ENCODE results near the gene PCP4. TPM values are rescaled to one million over a fixed set of nuclear protein-coding genes. Genes with fewer than 3 reads are reported as not detected.
A peak's percentile ranks its signal among the peaks of the same experiment; 100 is the strongest.

The PCP4 gene
- 10 to 100 TPM in 1 of 3 donors, 1 to 10 TPM in 2; 1.4 to 23.6 (median 3.9) TPM for total RNA-seq
- long read RNA-seq, donor 1, transcript PCP4-201 (3 exons, 660 nt), result major isoform, 13 of 16 reads
- long read RNA-seq, donor 1, partial matches to known transcripts, result 0 of 16 reads
- long read RNA-seq, donor 1, other reads (novel, unspliced or antisense), result 3 of 16 reads
- long read RNA-seq, donor 2, result 0 reads

DNA sequence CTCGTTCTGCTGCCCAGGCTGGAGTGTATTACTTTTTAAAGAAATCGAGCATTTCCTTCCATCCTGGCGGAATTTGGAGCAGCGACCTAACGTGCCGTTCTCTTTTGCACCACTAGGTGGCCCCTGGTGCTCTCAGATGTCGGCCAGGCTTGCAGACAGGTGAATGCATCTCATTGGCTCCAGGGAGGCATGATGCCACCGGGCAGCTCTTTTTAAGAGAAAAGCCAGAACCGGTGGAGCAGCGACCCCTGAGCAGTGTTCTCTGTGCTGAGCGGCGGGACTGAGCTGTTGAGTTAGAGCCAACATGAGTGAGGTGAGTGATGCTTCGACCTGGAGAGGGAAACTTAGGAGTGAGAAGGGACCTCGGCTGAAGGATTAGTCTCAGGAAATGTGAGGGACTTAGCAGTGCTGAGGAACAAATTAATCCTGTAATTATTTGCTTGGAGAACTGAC lies at the start of gene PCP4:
TSS of gene PCP4 (plus strand) at position 241 of the 453 bp plus-strand sequence. CDS start at position 305, 64 bp downstream.
- H3K4me3 ChIP-seq, result no peak within 1 kb of the TSS
- ATAC-seq (peak; percentile 82), DNase-seq (peak in 2 of 3 donors; percentile 66 to 73)
- intact Hi-C loops (cut with DNase I, micrococcal nuclease), result loop anchor here in 1 of 2 donors (5.0 kb wide), 1 partner anchor 255 kb away; no protein-coding TSS in a partner anchor
- H3K4me1 ChIP-seq (ENCODE audit: low read depth), result no peaks in the 10 kb centered on the region
- no peaks in the 10 kb centered on the region for H3K9me3 ChIP-seq
- TF ChIP-seq, protein P1, sequence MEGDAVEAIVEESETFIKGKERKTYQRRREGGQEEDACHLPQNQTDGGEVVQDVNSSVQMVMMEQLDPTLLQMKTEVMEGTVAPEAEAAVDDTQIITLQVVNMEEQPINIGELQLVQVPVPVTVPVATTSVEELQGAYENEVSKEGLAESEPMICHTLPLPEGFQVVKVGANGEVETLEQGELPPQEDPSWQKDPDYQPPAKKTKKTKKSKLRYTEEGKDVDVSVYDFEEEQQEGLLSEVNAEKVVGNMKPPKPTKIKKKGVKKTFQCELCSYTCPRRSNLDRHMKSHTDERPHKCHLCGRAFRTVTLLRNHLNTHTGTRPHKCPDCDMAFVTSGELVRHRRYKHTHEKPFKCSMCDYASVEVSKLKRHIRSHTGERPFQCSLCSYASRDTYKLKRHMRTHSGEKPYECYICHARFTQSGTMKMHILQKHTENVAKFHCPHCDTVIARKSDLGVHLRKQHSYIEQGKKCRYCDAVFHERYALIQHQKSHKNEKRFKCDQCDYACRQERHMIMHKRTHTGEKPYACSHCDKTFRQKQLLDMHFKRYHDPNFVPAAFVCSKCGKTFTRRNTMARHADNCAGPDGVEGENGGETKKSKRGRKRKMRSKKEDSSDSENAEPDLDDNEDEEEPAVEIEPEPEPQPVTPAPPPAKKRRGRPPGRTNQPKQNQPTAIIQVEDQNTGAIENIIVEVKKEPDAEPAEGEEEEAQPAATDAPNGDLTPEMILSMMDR (IDR thresholded peaks at IDR 0.05), result peak; percentile 66
- H3K36me3 ChIP-seq (ENCODE audit: low read depth), result no peaks in the 10 kb centered on the region

DNA sequence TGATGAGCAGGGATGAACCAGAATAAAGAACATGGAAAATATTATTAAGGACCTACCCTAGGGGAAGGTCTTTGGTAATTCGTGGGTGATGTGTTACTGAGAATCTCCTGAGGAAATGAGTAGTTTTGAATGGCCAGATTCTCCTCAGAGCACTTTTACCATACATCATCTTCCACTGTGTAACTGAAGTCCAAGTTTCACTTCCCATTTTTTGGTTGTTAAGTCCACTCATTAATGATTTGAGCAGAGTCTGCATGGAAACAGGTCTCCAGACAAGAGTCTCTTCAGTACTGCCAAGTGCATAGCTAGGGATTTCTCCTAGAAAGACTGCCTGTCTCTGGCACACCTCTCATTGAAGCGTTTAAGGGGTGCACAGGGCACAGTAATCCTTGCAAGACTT lies 48.7 kb upstream of the PCP4 start:
- no peaks in the 10 kb centered on the region for H3K9me3 ChIP-seq
- DNase-seq (no peak), ATAC-seq (no peak)
- intact Hi-C loops (cut with DNase I, micrococcal nuclease), result no loop called here
- H3K36me3 ChIP-seq (ENCODE audit: low read depth), result no peaks in the 10 kb centered on the region
- TF ChIP-seq, protein P1 (IDR thresholded peaks at IDR 0.05), result no peak
- H3K4me1 ChIP-seq (ENCODE audit: low read depth), result no peaks in the 10 kb centered on the region
- no peak overlapping the region for H3K4me3 ChIP-seq

DNA sequence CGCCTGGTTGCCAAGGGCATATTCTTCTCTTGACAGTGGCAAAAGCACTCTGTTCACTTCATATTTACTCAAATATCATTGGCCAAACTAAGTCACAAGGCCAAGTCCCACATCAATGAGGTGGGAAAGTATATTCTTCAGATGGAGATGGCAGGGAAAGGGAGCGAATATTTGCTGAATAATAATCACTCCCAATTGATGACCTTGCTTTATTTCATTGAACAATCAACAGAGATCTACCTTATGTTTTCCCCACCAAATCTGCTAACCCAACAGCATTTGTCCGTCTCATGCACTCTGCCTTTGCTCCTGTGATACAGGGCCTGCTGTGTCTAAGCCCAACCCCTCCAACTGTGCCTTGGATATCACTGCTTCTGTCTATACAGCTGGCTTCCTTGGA lies 45.2 kb upstream of the PCP4 start:
- intact Hi-C loops (cut with DNase I, micrococcal nuclease), result no loop called here
- no peaks in the 10 kb centered on the region for H3K4me1 ChIP-seq (ENCODE audit: low read depth)
- H3K36me3 ChIP-seq (ENCODE audit: low read depth), result no peaks in the 10 kb centered on the region
- no peak for ATAC-seq
- H3K4me3 ChIP-seq, result no peak overlapping the region
- H3K9me3 ChIP-seq, result no peaks in the 10 kb centered on the region
- no peak for DNase-seq
- TF ChIP-seq, protein P1 (IDR thresholded peaks at IDR 0.05), result no peak

DNA sequence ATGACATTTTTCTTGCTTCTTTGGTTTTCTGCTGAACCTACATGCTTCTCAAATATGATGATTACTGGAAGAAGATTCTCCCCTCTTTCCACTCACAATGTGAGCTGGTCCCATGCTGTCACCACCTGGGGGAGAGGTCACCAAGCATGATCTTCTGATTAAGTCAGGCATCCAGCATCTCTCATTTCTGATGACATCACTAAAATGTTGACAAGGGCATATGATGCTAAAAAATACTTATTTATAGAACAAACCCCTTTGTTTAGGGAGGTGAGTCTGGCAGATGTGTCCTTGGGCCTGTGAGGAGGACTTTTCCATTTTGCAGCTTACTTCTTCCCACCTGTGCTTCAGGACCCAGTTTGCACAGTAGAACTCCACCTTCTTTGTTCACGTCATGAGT lies 42.0 kb upstream of the PCP4 start:
- no peaks in the 10 kb centered on the region for H3K9me3 ChIP-seq
- H3K4me3 ChIP-seq, result no peak overlapping the region
- no peak for DNase-seq
- TF ChIP-seq, protein P1 (IDR thresholded peaks at IDR 0.05), result no peak
- intact Hi-C loops (cut with DNase I, micrococcal nuclease), result no loop called here
- no peak for ATAC-seq
- H3K36me3 ChIP-seq (ENCODE audit: low read depth), result no peaks in the 10 kb centered on the region
- H3K4me1 ChIP-seq (ENCODE audit: low read depth), result no peaks in the 10 kb centered on the region

DNA sequence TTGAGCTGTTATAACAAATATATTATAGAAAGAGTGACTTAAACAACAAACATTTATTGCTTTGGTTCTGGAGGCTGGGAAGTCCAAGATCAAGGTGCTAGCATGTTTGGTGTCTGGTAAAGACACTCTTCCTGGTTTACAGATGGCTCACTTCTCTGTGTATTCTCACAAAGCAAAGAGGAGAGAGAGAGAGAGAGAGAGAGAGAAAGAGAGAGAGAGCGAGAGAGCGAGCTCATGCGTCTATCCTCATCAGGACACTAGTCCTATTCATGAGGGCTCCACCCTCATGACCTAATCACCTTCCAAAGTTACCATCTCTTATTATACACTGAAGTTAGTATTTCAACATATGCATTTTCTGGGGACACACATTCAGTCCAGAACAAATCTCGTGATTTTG lies 32.7 kb upstream of the PCP4 start:
- intact Hi-C loops (cut with DNase I, micrococcal nuclease), result no loop called here
- Histone ChIP-seq H3K9me3 (no peaks in the 10 kb centered on the region), H3K4me1 (ENCODE audit: low read depth) (no peaks in the 10 kb centered on the region), H3K36me3 (ENCODE audit: low read depth) (no peaks in the 10 kb centered on the region), H3K4me3 (no peak overlapping the region)
- DNase-seq (no peak), ATAC-seq (no peak)
- TF ChIP-seq, protein P1 (IDR thresholded peaks at IDR 0.05), result no peak

Measured in mucosa of descending colon (tissue), 3 donors.